Heart left ventricle (tissue), 13 donors: ENCODE measurements around the gene SMAD3.

Experiments
- CTCF ChIP-seq, 12 donors: fragments of 200-600 bp; sonication (generic) in 4 of 12; IDR thresholded peaks; one replicate each; pipeline versions ENCODE4 v1.5.0 to v1.8.0; 2018 to 2022; ENCODE audit warnings: antibody characterized with exemption in 12 of 12, mild to moderate bottlenecking in 5 of 12
- POLR2A ChIP-seq, 2 donors: fragments of 450-650 bp; IDR thresholded peaks; one replicate each; pipeline ENCODE4 v1.6.1; 2017; ENCODE audit warnings: antibody characterized with exemption in 2 of 2, mild to moderate bottlenecking in 2 of 2, moderate library complexity in 2 of 2
- donor health status: ischemic (EF 13 %, LVEDD 7.1; RV severe dilation, severe dysfunction).
- donor health status: DM: no; HTN: yes; CAD: no.
- donor health status: DM: no; HTN: no; CAD: no.
- donor health status: ischemic (EF 25% LVEDD 6.9; RV normal size, moderate dysfunction).
- donor health status: ischemic (EF 25% LVEDD 5.7; RV mildly dilated, moderate dysfunction).
- donor health status: ischemic (EF 35%, LVEDD 5.7; RV mildly dilated, moderate dysfunction).
- donor health status: nonischemic (EF 11% LVEDD 7.7; RV severe dilation, severe dysfunction).
- donor health status: DM: yes; HTN: yes; CAD: no.
- donor health status: PGD.
- donor health status: ischemic (EF 29% LVEDD 5.4; RV normal size, mild dysfunction).
- donor health status: nonischemic (EF 23%, LVEDD 6.1; RV moderate dilation, normal function).

- TF ChIP-seq CTCF (IDR thresholded peaks at IDR 0.05) = no peak
- no peak for TF ChIP-seq POLR2A (IDR thresholded peaks at IDR 0.05)
Measured at GRCh38 chr15:67091071-67091979, 25.9 kb downstream of the SMAD3 start.
